Skin epidermis (tissue), 12 donors: ENCODE measurements around the gene LAMA2.
A peak's percentile ranks its signal among the peaks of the same experiment; 100 is the strongest.

Experiments
- H3K27ac ChIP-seq, 21 experiments: fragments of 200-600 bp; sonication (generic) in 11 of 21; one replicate each; pipeline ENCODE4 v1.5.0; 2020; ENCODE audit warnings: mild to moderate bottlenecking in 3 of 21, inconsistent platforms in 2 of 21, moderate library complexity in 2 of 21
- H3K4me3 ChIP-seq, 7 experiments: fragments of 200-600 bp; sonication (generic) in 2 of 7; one replicate each; pipeline ENCODE4 v1.5.0; 2020; ENCODE audit warnings: inconsistent platforms in 2 of 7, mild to moderate bottlenecking in 2 of 7, moderate library complexity in 1 of 7

The LAMA2 gene, protein sequence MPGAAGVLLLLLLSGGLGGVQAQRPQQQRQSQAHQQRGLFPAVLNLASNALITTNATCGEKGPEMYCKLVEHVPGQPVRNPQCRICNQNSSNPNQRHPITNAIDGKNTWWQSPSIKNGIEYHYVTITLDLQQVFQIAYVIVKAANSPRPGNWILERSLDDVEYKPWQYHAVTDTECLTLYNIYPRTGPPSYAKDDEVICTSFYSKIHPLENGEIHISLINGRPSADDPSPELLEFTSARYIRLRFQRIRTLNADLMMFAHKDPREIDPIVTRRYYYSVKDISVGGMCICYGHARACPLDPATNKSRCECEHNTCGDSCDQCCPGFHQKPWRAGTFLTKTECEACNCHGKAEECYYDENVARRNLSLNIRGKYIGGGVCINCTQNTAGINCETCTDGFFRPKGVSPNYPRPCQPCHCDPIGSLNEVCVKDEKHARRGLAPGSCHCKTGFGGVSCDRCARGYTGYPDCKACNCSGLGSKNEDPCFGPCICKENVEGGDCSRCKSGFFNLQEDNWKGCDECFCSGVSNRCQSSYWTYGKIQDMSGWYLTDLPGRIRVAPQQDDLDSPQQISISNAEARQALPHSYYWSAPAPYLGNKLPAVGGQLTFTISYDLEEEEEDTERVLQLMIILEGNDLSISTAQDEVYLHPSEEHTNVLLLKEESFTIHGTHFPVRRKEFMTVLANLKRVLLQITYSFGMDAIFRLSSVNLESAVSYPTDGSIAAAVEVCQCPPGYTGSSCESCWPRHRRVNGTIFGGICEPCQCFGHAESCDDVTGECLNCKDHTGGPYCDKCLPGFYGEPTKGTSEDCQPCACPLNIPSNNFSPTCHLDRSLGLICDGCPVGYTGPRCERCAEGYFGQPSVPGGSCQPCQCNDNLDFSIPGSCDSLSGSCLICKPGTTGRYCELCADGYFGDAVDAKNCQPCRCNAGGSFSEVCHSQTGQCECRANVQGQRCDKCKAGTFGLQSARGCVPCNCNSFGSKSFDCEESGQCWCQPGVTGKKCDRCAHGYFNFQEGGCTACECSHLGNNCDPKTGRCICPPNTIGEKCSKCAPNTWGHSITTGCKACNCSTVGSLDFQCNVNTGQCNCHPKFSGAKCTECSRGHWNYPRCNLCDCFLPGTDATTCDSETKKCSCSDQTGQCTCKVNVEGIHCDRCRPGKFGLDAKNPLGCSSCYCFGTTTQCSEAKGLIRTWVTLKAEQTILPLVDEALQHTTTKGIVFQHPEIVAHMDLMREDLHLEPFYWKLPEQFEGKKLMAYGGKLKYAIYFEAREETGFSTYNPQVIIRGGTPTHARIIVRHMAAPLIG (N-terminal part only)

DNA sequence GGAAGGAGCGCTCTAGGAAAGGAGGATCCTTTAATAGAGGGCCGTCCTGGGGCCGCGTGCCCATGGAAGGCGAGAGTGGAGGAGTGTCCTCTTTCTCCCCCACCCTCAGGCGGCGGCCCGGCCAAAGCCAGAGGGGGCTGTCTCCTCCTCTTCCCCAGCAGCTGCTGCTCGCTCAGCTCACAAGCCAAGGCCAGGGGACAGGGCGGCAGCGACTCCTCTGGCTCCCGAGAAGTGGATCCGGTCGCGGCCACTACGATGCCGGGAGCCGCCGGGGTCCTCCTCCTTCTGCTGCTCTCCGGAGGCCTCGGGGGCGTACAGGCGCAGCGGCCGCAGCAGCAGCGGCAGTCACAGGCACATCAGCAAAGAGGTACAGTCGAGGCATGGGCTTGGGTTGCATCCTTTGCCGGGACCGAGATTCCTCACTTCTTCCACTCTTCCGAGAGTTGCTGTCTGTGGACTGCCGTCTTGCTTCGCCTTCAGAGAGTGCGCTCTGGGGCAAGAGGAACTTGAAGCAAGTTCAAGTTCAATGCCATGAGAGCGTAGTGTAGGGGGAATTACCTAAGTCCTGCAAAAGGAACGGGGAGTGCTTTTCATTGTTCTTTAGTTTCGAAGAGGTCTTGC is at the start of gene LAMA2:
Gene LAMA2, plus strand, starts transcription at position 148 of the 621 bp plus-strand sequence. Its CDS starts 108 bp downstream, at position 256.
- Histone ChIP-seq H3K4me3 (peak within 1 kb of the TSS; percentile 10 to 40 (median 32)), H3K27ac (peak within 1 kb of the TSS in 15 of 21 experiments; percentile 7 to 77 (median 52))

DNA sequence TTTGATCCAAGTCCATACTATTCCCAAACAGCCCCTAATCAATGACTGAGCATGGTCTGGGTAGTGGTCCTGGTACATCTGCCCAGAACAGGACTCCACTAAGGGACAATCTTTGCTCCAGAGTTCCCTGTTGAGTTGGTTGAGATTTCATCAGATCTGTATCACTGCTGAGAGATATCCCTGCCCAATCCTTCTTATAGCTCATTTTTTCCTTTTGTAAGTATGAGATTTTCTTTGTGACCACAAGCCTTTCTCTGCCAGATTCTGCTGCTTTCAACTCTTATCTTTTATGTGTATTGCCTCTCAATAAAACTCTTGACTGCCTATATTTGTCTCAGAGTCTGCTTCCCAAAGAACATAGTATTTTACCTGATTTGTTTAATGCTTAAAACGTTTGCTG is 46.2 kb upstream of the LAMA2 start:
- H3K4me3 ChIP-seq: no peak overlapping the region
- H3K27ac ChIP-seq: no peak overlapping the region

DNA sequence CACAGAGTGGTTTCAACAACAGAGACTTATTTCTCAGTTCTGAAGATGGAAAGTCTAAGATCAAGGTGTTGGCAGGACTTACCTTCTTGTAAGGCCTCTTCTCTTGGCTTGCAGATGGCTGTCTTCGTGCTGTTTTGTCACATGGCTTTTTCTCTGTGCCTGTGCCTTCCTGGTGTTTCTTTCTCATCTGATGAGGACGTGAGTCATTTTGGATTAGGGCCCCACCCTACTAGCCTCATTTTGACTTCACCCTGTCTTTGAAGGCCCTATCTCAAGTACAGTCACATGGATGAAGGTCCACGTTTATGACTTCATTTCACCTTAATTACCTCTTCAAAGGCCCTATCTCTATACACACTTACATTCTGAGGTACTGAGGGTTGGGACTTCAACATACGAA is 41.4 kb upstream of the LAMA2 start:
- H3K4me3 ChIP-seq: no peak overlapping the region
- no peak overlapping the region for H3K27ac ChIP-seq

DNA sequence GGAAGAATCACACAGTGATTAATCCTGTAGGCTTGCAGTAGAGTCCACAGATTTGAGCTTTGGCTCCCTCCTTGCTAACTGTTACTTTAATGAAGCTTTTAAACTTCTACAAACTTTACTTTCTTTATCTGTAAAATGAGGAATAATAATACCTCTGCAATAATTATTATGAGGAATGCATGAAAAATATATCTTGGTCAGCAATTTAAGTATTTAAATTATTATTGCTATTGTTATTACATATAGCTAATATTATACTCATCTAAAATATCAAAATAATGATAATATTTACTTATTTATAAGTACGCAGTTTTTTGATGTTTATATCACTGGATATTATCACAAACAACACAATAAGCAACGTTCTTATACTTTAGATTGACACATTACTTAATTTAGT is 38.3 kb upstream of the LAMA2 start:
- Histone ChIP-seq H3K27ac (no peak overlapping the region), H3K4me3 (no peak overlapping the region)

DNA sequence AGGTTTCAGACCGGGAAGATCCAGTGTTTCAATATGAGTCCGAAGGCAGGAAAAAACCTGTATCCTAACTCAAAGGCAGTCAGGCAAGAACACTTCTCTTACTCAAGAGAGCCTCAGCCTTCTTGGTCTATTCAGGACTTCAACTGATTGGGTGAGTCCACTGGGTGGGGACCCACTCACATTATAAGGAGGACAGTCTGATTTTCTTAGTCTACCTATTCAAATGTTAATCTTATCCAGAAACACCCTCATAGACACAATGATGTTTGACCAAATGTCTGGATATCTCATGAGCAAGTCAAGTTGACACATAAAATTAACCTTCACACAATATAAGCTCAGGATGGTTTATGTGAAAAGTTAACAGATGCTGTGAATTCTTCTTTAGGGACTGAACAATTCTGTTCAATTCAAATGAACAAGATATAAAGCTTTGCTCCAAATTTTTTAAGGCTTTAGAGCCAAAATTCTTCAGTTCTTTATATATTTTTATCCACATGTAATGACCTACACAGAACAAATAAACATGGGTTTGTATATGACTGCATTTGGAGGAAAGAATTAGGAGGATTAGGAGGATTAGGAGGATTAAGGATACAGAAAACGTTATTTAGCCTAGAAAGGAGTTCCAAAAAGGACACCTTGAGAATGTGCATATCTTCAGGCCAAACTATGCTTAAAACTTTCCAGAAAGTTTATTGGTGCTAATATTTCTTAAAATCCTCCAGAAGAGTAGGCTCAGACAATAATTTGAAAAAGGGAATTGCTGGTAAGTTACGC is 35.3 kb upstream of the LAMA2 start:
- Histone ChIP-seq H3K27ac (no peak overlapping the region), H3K4me3 (no peak overlapping the region)

DNA sequence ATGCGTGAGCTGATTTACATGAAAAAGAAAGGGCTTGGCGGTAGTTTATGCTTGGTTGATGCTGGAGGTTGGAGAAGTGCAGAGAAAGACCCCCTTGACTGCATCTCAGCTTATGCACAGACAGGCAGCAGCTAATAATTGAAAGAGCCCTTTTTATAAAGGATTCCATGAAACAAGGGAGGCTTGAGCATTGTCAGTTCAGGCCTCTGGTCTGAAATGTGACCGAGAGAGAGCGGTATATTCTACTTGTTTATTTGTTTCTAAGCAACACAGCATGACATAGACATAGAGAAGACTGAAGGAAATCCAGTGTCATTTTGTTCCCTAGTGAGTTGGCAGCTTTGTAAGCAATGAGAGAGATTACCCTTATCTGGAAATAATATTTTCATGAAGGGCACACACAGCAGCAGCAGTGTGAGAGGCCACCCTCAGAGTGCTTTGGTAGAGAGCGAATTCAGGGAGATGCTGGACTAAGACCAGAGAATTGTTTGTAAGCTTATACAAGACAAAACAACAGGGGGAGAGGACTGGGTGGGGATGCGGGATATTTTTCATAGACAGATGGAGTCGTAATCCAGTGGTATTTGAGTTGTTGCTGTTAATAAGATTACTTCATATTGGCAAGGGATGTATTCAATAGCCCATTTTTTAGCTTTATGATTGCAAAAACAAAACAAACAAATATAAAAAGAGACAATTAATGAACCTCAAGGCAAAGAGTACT is 34.6 kb upstream of the LAMA2 start:
- Histone ChIP-seq H3K27ac (no peak overlapping the region), H3K4me3 (no peak overlapping the region)

DNA sequence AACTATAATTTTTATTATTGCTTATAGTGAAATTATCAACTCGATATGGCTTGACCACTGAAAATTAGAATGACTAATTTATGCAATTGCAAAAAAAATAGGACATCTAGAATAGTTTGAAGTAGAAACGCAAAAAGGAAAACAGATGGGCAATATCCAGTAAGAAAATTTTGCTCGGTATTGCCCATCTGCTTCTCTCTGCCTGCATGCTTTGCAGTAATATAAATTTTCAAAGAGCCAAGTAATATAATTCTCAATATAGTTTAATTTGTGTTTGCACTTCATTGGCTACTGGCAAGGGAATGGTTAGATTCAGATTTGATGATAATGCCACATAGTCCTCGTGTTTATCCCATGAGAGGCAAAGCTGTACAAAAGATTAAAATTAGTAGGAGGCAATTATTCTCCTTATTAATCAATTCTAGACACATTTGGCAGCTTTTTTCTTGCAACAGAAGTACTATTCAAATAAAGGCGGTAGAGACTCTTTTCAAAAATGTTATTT is 27.3 kb upstream of the LAMA2 start:
- H3K4me3 ChIP-seq: no peak overlapping the region
- H3K27ac ChIP-seq: no peak overlapping the region

DNA sequence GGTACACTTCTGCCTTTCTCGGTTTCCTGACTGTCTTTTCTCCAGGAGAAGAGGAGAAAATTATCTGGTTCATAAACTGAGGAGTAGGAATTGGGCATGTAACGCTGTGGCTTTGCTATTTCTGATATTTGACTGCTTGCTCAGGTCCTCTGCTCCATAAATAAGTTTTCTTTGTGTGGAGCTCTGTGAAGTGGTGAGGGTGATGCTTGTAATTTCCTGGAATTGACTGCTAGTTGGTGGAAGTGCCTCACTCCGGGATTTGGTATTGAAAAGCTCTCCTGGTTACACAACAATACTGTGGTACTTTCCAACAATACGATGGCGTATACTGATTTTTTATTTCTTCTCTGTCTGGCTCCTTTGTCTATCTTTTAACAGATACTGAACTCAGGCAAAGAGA is 25.1 kb upstream of the LAMA2 start:
- Histone ChIP-seq H3K4me3 (no peak overlapping the region), H3K27ac (no peak overlapping the region)

DNA sequence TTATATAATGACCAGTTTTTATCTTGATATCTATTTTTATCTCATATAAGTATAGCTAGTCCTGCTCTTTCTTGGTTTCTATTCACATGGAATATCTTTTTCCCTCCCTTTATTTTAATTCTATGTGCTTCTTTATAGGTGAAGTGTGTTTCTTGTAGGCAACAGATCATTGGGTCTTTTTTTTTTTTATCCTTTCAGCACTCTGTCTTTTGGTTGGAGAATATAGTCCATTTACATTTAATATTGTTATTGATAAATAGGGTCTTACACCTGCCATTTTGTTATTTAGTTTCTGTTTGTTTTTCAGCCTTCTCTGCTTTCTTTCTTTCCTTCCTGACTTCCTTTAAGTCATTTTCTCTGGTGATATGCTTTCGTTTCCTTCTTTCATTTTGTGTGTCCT is 22.2 kb upstream of the LAMA2 start:
- Histone ChIP-seq H3K27ac (no peak overlapping the region), H3K4me3 (no peak overlapping the region)

DNA sequence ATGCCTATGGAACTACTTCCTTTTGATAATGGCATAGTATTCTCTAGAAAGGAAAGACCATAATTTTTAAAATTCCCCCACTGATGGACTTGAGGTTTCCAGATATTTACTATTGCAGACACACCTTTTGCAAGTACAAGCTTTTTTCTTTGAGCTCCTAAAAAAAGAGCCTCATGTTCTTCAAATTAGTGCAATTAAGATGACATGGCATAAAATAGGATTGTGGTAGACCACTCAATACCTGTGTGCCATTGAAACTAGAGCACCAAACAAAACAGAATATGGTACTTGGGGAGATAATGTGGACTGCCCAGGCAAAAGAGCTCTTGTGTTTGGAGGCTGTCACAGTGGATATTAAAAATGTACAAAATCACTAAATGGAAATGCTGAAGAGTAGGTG is 19.0 kb upstream of the LAMA2 start:
- Histone ChIP-seq H3K27ac (no peak overlapping the region), H3K4me3 (no peak overlapping the region)

DNA sequence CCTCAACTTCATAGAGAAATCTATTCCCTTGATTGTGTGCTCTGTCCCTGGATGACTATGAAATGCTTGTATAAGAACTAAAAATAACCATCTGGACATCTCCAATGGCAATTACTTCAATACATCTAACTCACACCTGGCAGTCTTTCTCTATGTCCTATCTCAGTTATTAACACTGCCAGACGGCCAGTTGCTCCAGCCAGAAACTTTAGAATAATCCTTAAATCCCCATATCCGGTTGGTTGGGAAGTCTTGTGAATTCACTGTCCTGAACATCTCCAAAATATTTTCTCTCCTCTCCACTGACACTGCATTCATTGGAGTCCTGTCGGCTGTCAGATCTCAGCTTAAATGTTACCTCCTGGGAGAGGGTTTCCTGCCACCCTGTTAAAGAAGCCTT is 12.2 kb upstream of the LAMA2 start:
- H3K27ac ChIP-seq: no peak overlapping the region
- H3K4me3 ChIP-seq: no peak overlapping the region

DNA sequence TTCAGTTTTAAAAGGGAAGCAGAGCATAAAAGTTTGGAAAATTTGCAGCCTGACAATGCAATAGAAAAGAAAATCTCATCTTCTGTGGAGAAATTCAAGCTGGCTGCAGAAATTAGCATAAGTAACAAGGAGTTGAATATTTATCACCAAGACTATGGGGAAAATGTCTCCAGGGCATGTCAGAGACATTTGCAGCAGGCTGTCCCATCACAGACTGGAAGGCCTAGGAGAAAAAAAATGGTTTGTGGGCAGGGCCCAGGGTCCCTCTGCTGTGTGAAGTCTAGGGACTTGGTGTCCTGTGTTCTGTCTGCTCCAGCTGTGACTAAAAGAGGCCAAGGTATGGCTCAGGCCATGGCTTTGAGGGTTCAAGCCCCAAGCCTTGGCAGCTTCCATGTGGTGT is 8.1 kb upstream of the LAMA2 start:
- Histone ChIP-seq H3K27ac (no peak overlapping the region), H3K4me3 (no peak overlapping the region)

DNA sequence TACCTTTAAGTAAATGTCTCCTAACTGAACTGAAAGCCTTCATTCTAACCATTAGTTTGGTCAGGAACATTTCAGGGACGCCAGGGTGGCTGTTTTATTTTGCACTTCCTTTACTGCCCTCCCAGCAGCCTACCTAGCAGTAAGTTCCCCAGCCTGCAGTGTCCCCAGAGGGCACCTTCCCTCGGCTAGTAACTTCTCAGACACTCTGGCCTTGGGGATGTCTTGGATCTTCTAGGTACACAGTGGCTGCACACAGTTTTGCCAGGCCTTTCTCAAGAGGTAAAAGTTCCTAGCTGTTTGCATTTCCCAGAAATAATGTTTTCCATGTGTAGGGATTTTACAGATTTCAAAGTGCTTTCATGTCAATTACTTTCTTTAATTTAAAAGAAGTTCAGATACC is 378 bp upstream of the LAMA2 start:
- Histone ChIP-seq H3K4me3 (peak overlapping the region in 3 of 7 experiments; percentile 33 to 40 (median 34)), H3K27ac (peak overlapping the region in 10 of 21 experiments; percentile 7 to 77 (median 45))

DNA sequence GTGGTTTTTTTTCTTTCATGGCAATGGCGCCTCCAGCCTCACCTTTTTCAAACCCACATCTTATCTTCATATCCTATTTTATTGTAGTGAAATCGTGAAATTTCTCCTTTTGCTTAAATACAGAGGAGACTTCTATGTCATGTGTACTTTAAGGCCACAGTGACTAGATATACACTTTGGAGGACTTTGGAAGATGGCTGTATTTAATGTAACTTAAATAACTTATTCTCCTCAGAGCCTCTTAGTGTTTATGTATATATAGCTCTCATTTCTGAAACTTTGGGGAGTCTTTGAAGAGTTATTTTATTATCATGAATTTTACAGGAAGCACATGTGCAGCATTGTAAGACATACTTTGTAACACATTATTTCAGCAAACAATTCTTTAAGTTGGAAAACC is 968 bp downstream of the LAMA2 start:
- peak overlapping the region in 5 of 21 experiments; percentile 4 to 77 (median 48) for H3K27ac ChIP-seq
- peak overlapping the region in 5 of 7 experiments; percentile 30 to 40 (median 33) for H3K4me3 ChIP-seq

DNA sequence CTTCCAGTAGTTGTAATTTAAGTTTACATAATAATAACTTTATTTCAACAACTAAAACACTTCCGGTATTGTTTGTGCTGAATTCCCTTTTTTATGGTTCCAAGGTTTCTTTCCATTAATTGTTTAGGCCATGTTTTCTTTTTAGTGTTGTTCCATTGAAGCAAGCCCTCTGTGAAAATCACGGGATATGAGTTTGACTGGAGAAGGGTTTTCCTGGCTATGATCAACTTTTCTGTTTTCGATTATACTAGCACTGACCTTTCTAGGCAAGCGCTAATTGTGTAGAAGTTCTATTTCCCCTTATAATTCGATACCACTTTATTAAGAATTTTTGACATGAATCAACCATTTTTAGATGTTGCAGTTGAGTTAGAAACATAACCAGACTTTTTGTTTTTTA is 2.4 kb downstream of the LAMA2 start:
- peak overlapping the region in 1 of 7 experiments; percentile 40 for H3K4me3 ChIP-seq
- peak overlapping the region in 1 of 21 experiments; percentile 24 for H3K27ac ChIP-seq

DNA sequence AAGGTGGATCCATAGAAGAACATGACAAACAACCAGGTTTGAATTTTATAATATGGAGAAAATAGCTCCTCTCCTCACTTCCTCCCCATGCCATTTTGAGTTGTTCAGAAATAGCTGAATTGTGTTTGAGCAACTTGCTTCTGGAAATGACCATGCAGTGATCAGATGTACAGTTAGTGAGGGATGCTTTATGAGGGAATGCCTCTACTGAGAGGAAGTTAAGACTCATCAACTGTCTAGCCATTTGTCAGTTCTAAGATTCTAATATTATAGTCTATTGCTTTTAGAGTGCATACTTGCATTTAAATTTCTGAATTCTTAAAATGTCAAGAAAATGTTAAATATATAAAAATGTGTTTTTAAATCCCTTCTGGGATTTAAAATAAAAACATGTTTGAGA is 3.8 kb downstream of the LAMA2 start:
- Histone ChIP-seq H3K27ac (no peak overlapping the region), H3K4me3 (no peak overlapping the region)

DNA sequence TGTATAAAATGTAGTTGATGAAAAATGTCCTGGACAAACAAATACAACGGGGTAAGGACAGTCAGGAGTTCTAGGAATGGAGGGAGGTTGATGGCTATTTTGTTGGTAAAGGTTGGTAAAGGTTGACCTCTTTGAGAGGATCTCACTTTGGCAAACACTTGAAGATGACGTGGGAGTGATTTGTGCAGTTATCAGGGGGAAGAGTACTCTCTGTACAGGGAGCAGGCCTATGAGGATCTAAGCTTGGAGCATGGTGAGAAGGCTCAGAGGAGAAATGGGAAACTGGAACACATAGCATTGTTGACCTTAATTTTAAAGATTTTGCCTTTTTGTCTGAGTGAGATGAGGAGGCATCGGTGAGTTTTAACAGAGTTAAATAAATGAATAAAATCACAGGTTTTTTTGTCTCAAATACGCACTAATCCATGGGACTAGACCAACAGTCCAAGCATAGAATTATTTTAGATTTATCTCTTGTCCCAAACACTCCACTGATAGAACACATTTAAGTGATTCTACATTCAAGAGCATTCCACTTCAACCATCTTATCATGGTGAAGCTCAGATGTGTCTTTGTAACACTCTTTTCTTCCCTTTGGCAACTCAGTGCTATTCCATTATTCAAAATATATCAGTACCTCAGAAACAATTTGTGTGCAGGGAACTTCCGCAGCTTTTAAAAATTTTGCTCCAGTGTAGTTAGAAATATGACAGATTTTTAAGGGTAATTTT is 5.7 kb downstream of the LAMA2 start:
- H3K4me3 ChIP-seq: no peak overlapping the region
- no peak overlapping the region for H3K27ac ChIP-seq
